ENCODE measurements around the gene GPR149. TPM values are rescaled to one million over a fixed set of nuclear protein-coding genes. Genes with fewer than 3 reads are reported as not detected.

Gene GPR149, protein sequence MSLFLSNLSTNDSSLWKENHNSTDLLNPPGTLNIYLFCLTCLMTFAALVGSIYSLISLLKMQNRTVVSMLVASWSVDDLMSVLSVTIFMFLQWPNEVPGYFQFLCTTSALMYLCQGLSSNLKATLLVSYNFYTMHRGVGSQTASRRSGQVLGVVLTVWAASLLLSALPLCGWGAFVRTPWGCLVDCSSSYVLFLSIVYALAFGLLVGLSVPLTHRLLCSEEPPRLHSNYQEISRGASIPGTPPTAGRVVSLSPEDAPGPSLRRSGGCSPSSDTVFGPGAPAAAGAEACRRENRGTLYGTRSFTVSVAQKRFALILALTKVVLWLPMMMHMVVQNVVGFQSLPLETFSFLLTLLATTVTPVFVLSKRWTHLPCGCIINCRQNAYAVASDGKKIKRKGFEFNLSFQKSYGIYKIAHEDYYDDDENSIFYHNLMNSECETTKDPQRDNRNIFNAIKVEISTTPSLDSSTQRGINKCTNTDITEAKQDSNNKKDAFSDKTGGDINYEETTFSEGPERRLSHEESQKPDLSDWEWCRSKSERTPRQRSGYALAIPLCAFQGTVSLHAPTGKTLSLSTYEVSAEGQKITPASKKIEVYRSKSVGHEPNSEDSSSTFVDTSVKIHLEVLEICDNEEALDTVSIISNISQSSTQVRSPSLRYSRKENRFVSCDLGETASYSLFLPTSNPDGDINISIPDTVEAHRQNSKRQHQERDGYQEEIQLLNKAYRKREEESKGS
- total RNA-seq, result not detected
- not detected for polyA plus RNA-seq (ENCODE audit: insufficient read length in 6 of 6)
- long read RNA-seq, donor 1, result 0 reads
- long read RNA-seq, donor 2, result 0 reads
- long read RNA-seq, donor 3, result 0 reads
- long read RNA-seq, donor 4, result 0 reads
- long read RNA-seq, donor 5, result 0 reads
- long read RNA-seq, donor 6, result 0 reads
- long read RNA-seq, donor 7, result 0 reads
- long read RNA-seq, donor 8, result 0 reads
- long read RNA-seq, donor 9, result 0 reads
- long read RNA-seq, donor 10, result 0 reads
- long read RNA-seq, donor 11, partial matches to known transcripts, result 0 of 1 reads
- long read RNA-seq, donor 11, other reads (novel, unspliced or antisense), result 0 of 1 reads
- long read RNA-seq, donor 12, result 0 reads

DNA sequence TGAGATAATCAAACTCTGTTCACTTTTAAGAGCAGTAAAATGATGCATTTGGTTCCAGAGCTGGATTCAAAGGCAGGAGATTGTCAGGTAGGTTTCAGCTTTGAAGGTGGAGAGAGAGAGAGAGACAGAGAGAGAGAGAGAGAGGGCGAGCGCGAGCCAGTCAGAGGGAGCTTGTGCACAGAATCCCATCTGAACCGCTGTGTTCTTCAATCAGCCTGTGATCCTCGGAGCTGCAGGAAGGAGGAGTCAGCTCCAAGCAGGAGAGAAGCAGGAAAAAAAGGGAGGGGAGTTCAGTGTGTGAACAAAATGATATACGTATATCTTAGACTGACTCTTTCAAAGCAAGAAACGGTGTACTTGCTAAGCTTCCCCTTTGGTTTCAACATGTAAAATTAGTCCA lies at the start of gene GPR149:
Gene GPR149 (minus strand): TSS at position 177 of the 400 bp plus-strand sequence. CDS start 575 bp downstream, outside the sequence.
- no peak for ATAC-seq
- TF ChIP-seq, protein P1, sequence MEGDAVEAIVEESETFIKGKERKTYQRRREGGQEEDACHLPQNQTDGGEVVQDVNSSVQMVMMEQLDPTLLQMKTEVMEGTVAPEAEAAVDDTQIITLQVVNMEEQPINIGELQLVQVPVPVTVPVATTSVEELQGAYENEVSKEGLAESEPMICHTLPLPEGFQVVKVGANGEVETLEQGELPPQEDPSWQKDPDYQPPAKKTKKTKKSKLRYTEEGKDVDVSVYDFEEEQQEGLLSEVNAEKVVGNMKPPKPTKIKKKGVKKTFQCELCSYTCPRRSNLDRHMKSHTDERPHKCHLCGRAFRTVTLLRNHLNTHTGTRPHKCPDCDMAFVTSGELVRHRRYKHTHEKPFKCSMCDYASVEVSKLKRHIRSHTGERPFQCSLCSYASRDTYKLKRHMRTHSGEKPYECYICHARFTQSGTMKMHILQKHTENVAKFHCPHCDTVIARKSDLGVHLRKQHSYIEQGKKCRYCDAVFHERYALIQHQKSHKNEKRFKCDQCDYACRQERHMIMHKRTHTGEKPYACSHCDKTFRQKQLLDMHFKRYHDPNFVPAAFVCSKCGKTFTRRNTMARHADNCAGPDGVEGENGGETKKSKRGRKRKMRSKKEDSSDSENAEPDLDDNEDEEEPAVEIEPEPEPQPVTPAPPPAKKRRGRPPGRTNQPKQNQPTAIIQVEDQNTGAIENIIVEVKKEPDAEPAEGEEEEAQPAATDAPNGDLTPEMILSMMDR (IDR thresholded peaks at IDR 0.05), result no peak
- intact Hi-C loops (cut with DNase I), result no loop called here
- Histone ChIP-seq H3K27ac (no peak within 1 kb of the TSS), H3K4me1 (peaks cover 0 to 13% of the 10 kb centered on the region in 2 donors), H3K4me3 (no peak within 1 kb of the TSS), H3K9me3 (peaks cover 0 to 2% of the 10 kb centered on the region in 2 donors), H3K36me3 (no peaks in the 10 kb centered on the region), H3K27me3 (peaks cover 30 to 33% of the 10 kb centered on the region in 2 donors)
- DNase-seq, result no peak

DNA sequence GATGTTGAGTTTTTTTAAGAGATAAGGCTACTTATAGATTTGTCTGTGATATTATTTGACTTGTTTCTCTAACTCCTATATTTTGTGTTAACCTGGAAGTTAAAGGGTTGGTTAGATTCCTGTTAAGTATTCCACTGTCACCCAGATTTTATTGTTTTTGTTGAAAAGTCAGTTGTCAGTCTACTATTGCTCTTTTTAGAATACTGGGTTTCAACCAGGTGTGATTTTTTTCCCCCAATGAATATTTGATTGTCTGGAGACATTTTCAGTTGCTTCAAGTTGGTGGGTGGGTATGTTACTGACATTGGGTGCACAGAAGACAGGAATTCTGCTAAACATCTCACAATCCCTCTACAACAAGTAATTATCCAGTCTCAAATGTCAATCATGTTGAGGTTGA lies 43.8 kb upstream of the GPR149 start:
- intact Hi-C loops (cut with DNase I), result no loop called here
- H3K27ac ChIP-seq, result no peak overlapping the region
- no peaks in the 10 kb centered on the region for H3K27me3 ChIP-seq
- TF ChIP-seq, protein P1 (IDR thresholded peaks at IDR 0.05), result no peak
- ATAC-seq (no peak), DNase-seq (no peak)
- peaks cover 0 to 9% of the 10 kb centered on the region in 2 donors for H3K9me3 ChIP-seq
- no peaks in the 10 kb centered on the region for H3K4me1 ChIP-seq
- H3K4me3 ChIP-seq, result no peak overlapping the region
- H3K36me3 ChIP-seq, result no peaks in the 10 kb centered on the region

DNA sequence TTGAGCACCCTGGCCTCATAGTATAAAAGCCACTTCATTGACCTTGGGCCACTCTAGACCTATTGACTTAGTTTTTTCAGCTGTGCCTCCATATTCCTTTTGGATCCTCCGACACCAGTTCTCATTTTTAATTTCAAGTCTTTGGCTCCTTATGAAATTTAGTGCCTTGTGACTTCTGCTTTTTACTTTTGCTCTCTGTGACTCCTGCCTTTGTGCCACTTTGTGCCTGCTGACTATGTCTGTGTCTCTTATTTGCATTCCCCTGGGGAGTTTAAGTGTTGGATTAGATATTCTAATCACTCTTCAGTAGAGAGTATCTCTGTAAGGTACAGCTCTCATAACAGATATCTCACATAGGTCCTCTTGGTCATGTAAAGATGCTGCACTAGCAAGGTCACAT lies 39.6 kb upstream of the GPR149 start:
- no peak overlapping the region for H3K4me3 ChIP-seq
- no peak overlapping the region for H3K27ac ChIP-seq
- DNase-seq, result no peak
- H3K27me3 ChIP-seq, result no peaks in the 10 kb centered on the region
- H3K9me3 ChIP-seq, result peaks cover 0 to 9% of the 10 kb centered on the region in 2 donors
- intact Hi-C loops (cut with DNase I), result no loop called here
- H3K36me3 ChIP-seq, result no peaks in the 10 kb centered on the region
- H3K4me1 ChIP-seq, result no peaks in the 10 kb centered on the region
- no peak for ATAC-seq
- TF ChIP-seq, protein P1 (IDR thresholded peaks at IDR 0.05), result no peak

DNA sequence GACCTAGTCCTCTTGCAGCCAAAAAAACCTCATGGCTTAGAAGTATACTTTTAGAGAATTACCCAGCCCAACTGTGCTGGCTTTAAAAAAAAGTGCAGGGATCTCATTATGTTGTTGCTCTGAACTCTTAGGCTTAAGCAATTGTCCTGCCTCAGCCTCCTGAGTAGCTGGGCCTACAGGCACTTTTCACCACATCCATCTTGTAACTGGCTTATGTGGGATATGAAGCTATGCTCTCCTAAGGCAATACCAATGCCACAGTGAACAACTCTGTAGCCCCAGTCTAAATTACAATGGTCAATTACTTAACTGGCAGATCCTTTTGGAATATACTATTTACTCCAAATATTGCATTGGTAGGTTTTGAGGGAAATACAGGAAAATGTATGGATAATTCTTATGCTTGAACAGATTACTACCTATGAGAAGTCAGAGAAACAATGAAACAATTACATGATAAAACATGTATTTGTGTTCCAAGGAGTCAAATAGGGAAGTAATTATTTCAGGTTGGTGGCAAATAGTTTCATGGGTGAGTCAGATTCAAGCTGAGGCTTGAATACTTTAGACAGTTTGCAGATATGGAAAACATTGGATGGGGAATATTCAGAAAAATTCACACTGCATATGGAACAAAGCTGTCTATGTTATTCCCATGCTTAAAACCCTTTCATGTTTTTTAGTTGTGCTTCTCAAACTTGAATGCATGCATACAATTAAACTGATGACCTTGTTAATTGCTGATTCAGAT lies 34.6 kb upstream of the GPR149 start:
- intact Hi-C loops (cut with DNase I), result no loop called here
- ATAC-seq (no peak), DNase-seq (no peak)
- no peaks in the 10 kb centered on the region for H3K36me3 ChIP-seq
- H3K27ac ChIP-seq, result no peak overlapping the region
- no peak overlapping the region for H3K4me3 ChIP-seq
- TF ChIP-seq, protein P1 (IDR thresholded peaks at IDR 0.05), result no peak
- H3K9me3 ChIP-seq, result no peaks in the 10 kb centered on the region
- no peaks in the 10 kb centered on the region for H3K27me3 ChIP-seq
- no peaks in the 10 kb centered on the region for H3K4me1 ChIP-seq
